Hepatocyte (in vitro differentiated cells): Measurements from ENCODE around the gene PARD3B.

Source experiments
- EZH2phosphoT487 ChIP-seq: fragments of 200-600 bp; sonication (generic); IDR thresholded peaks from one replicate; pipeline ENCODE4 v1.6.1; 2018; ENCODE audit warnings: antibody characterized with exemption, mild to moderate bottlenecking, low read depth, moderate library complexity; ENCODE audit not compliant: unreplicated experiment, severe bottlenecking
- TF ChIP-seq, protein P1 (sequence below): fragments of 200-600 bp; sonication (generic); IDR thresholded peaks from 2 replicates; pipeline ENCODE4 v1.5.1; 2016; ENCODE audit warnings: antibody characterized with exemption, mild to moderate bottlenecking; ENCODE audit not compliant: poor library complexity

- TF ChIP-seq, protein P1, sequence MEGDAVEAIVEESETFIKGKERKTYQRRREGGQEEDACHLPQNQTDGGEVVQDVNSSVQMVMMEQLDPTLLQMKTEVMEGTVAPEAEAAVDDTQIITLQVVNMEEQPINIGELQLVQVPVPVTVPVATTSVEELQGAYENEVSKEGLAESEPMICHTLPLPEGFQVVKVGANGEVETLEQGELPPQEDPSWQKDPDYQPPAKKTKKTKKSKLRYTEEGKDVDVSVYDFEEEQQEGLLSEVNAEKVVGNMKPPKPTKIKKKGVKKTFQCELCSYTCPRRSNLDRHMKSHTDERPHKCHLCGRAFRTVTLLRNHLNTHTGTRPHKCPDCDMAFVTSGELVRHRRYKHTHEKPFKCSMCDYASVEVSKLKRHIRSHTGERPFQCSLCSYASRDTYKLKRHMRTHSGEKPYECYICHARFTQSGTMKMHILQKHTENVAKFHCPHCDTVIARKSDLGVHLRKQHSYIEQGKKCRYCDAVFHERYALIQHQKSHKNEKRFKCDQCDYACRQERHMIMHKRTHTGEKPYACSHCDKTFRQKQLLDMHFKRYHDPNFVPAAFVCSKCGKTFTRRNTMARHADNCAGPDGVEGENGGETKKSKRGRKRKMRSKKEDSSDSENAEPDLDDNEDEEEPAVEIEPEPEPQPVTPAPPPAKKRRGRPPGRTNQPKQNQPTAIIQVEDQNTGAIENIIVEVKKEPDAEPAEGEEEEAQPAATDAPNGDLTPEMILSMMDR, result no peak
- no peak for TF ChIP-seq EZH2phosphoT487
These were observed 3.6 kb upstream of the PARD3B start for GRCh38 chr2:204541637-204542036.
